Nephron (organoid): ENCODE measurements around the gene VAT1.
"Not testable (repeated sequence)": the region's sequence is repeated elsewhere in the genome, so short reads cannot be mapped to it uniquely, and the experiment has no call there.

Experiments used
- H3K27ac Mint-ChIP-seq, 3 experiments: 2 replicates each; pipeline ENCODE4 v1.8.0; 2020; ENCODE audit warnings: mixed read lengths in 3 of 3, mild to moderate bottlenecking in 2 of 3, moderate library complexity in 1 of 3
- H3K27me3 Mint-ChIP-seq: 2 replicates; pipeline ENCODE4 v1.8.0; 2021; ENCODE audit warnings: low read depth, mild to moderate bottlenecking, moderate library complexity, mixed read lengths
- H3K36me3 Mint-ChIP-seq: 2 replicates; pipeline ENCODE4 v1.8.0; 2020; ENCODE audit warnings: low read depth, mixed read lengths
- H3K4me1 Mint-ChIP-seq: 2 replicates; pipeline ENCODE4 v1.8.0; 2020; ENCODE audit warnings: mixed read lengths
- H3K4me3 Mint-ChIP-seq, 3 experiments: 2 replicates each; pipeline ENCODE4 v1.8.0; 2020; ENCODE audit warnings: mild to moderate bottlenecking in 3 of 3, mixed read lengths in 3 of 3, moderate library complexity in 2 of 3
- H3K9me3 Mint-ChIP-seq: 2 replicates; pipeline ENCODE4 v1.8.0; 2020; ENCODE audit warnings: mixed read lengths
- CTCF ChIP-seq, 3 experiments: fragments of 200-600 bp; sonication (generic); IDR thresholded peaks; one replicate each; pipeline ENCODE4 v1.5.0; 2021; ENCODE audit warnings: antibody characterized with exemption in 3 of 3; ENCODE audit not compliant: unreplicated experiment in 3 of 3

Gene VAT1

GRCh38 chr17:43006639-43007551 is 15.3 kb downstream of the VAT1 start, which contains the start of gene IFI35:
TSS of gene IFI35 (plus strand) at chr17:43006784. CDS start at chr17:43006948, 164 bp downstream.
- Mint-ChIP-seq H3K9me3 (no peaks in the 10 kb centered on the region), H3K4me3 (peak within 1 kb of the TSS; percentile 82 to 94 (median 92)), H3K27ac (peak within 1 kb of the TSS; percentile 90 to 98 (median 96)), H3K4me1 (peaks cover 6% of the 10 kb centered on the region), H3K27me3 (no peaks in the 10 kb centered on the region), H3K36me3 (peaks cover 25% of the 10 kb centered on the region)
- peak in 1 of 3 experiments; percentile 28 for TF ChIP-seq CTCF (IDR thresholded peaks at IDR 0.05; ENCODE audit: unreplicated experiment in 3 of 3)

- Mint-ChIP-seq H3K4me1 (peaks cover 19% of the 10 kb centered on the region), H3K36me3 (peaks cover 46% of the 10 kb centered on the region), H3K9me3 (no peaks in the 10 kb centered on the region), H3K4me3 (peak overlapping the region in 2 of 3 experiments; percentile 8 to 10), H3K27ac (peak overlapping the region in 1 of 3 experiments; percentile 32), H3K27me3 (no peaks in the 10 kb centered on the region)
- TF ChIP-seq CTCF (IDR thresholded peaks at IDR 0.05; ENCODE audit: unreplicated experiment in 3 of 3) = no peak
Observed at GRCh38 chr17:43003542-43004172, 18.5 kb downstream of the VAT1 start.

GRCh38 chr17:43000894-43001293 is 21.3 kb downstream of the VAT1 start:
- not testable (repeated sequence) for H3K27me3 Mint-ChIP-seq, H3K9me3 Mint-ChIP-seq, H3K27ac Mint-ChIP-seq, H3K4me3 Mint-ChIP-seq
- H3K4me1 Mint-ChIP-seq = peaks cover 18% of the 10 kb centered on the region
- H3K36me3 Mint-ChIP-seq = peaks cover 46% of the 10 kb centered on the region

- Mint-ChIP-seq H3K4me1 (peaks cover 18% of the 10 kb centered on the region), H3K27me3 (no peaks in the 10 kb centered on the region), H3K9me3 (no peaks in the 10 kb centered on the region), H3K27ac (peak overlapping the region; percentile 71 to 98 (median 84)), H3K4me3 (peak overlapping the region; percentile 95 to 97 (median 97)), H3K36me3 (peaks cover 41% of the 10 kb centered on the region)
- TF ChIP-seq CTCF (IDR thresholded peaks at IDR 0.05; ENCODE audit: unreplicated experiment in 3 of 3) = no peak
Observed at GRCh38 chr17:42999003-42999525, 23.1 kb downstream of the VAT1 start.

GRCh38 chr17:42997984-42998938 is 23.9 kb downstream of the VAT1 start, which contains the start of gene RPL27:
TSS of gene RPL27 (plus strand) at chr17:42998419. CDS start at chr17:42998751, 332 bp downstream.
- H3K9me3 Mint-ChIP-seq = no peaks in the 10 kb centered on the region

More at GRCh38 chr17:42997984-42998938, 23.9 kb downstream of the VAT1 start, which contains the start of gene RPL27:
- peaks cover 18% of the 10 kb centered on the region for H3K4me1 Mint-ChIP-seq
- peak within 1 kb of the TSS; percentile 71 to 98 (median 84) for H3K27ac Mint-ChIP-seq
- no peaks in the 10 kb centered on the region for H3K27me3 Mint-ChIP-seq
- peak; percentile 83 to 91 (median 91) for TF ChIP-seq CTCF (IDR thresholded peaks at IDR 0.05; ENCODE audit: unreplicated experiment in 3 of 3)
- peaks cover 38% of the 10 kb centered on the region for H3K36me3 Mint-ChIP-seq
- H3K4me3 Mint-ChIP-seq = peak within 1 kb of the TSS; percentile 95 to 97 (median 97)
